Adrenal gland (tissue), 5 donors: Measurements from ENCODE around the gene NGFR.

Source experiments
- CTCF ChIP-seq, 6 experiments: fragments of 450-650 bp in 4 of 6; fragments of 200-600 bp in 2 of 6; sonication (generic) in 1 of 6; IDR thresholded peaks; 1 replicate in 5 of 6; 2 replicates in 1 of 6; pipeline versions ENCODE4 v1.5.1 to v1.8.0; 2016 to 2021; ENCODE audit warnings: antibody characterized with exemption in 6 of 6, mild to moderate bottlenecking in 2 of 6, moderate library complexity in 1 of 6
- POLR2A ChIP-seq, 2 donors: fragments of 450-650 bp; IDR thresholded peaks; one replicate each; pipeline ENCODE4 v1.6.1; 2017; ENCODE audit warnings: antibody characterized with exemption in 2 of 2, mild to moderate bottlenecking in 2 of 2, moderate library complexity in 1 of 2
- donor health status: DM: no; HTN: no; CAD: no.

GRCh38 chr17:49551221-49552069, 56.4 kb downstream of the NGFR start:
- TF ChIP-seq CTCF (IDR thresholded peaks at IDR 0.05), result no peak
- TF ChIP-seq POLR2A (IDR thresholded peaks at IDR 0.05), result no peak
